ENCODE measurements around the gene MEIOSIN.

DNA sequence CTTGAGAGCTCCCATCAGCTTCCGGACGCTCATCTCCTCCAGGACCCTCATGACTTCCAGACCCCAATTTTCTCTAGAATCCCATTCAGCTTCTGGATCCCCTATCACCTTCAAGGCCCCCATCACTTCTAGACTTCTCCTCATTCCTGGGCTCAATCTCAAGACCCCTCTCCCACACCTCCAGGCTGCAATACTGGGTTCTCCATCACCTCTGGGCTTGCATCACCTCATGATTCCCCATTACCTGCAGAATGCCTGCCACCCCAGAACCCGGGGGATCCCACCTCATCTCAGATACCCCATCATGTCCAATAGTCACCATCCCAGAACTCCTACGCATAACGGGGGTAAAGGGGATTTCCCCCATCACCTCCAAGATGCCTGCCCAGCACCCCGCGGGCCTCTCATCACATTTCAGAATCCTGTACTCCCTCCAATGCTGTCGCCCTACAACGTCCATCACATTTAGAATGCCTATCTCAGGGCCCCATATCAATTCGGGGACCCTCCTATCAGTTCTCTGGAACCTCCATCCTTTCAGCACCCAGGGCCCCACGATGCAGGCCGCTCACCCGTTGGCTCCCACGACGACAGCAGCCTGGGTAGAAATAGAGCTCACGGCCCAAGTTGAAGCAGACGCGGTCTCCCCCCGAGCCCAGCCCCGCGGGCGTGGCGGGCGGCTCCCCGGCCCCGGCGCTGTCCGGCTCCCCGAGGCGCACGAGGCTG lies 58.7 kb downstream of the MEIOSIN start:
- no peak for TF ChIP-seq FOXK2 (IDR thresholded peaks at IDR 0.05)
- TF ChIP-seq, protein P1, sequence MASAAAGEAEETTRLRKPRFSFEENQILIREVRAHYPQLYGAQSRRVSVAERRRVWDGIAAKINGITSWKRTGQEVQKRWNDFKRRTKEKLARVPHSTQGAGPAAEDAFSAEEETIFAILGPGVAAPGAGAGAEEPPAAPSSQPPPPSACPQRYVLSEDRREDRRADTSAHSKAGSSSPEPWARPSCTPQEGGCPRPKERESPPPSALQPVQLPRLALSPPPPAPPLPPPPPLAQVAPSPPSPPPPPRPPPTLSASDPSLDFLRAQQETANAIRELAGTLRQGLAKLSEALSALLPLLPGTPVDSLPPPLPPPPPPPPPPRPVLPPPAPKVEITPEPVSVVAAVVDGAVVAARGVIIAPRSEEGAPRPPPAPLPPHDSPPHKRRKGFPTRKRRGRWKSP (CRISPR knock-in tag; IDR thresholded peaks at IDR 0.05) = no peak
- TF ChIP-seq RCOR2 (CRISPR knock-in tag; IDR thresholded peaks at IDR 0.05) = no peak
- no peak for TF ChIP-seq ZNF552 (CRISPR knock-in tag; IDR thresholded peaks at IDR 0.05; ENCODE audit: borderline replicate concordance)
- no peak for TF ChIP-seq FOXM1 (CRISPR knock-in tag; IDR thresholded peaks at IDR 0.05)
- TF ChIP-seq, protein P2, sequence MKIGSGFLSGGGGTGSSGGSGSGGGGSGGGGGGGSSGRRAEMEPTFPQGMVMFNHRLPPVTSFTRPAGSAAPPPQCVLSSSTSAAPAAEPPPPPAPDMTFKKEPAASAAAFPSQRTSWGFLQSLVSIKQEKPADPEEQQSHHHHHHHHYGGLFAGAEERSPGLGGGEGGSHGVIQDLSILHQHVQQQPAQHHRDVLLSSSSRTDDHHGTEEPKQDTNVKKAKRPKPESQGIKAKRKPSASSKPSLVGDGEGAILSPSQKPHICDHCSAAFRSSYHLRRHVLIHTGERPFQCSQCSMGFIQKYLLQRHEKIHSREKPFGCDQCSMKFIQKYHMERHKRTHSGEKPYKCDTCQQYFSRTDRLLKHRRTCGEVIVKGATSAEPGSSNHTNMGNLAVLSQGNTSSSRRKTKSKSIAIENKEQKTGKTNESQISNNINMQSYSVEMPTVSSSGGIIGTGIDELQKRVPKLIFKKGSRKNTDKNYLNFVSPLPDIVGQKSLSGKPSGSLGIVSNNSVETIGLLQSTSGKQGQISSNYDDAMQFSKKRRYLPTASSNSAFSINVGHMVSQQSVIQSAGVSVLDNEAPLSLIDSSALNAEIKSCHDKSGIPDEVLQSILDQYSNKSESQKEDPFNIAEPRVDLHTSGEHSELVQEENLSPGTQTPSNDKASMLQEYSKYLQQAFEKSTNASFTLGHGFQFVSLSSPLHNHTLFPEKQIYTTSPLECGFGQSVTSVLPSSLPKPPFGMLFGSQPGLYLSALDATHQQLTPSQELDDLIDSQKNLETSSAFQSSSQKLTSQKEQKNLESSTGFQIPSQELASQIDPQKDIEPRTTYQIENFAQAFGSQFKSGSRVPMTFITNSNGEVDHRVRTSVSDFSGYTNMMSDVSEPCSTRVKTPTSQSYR (CRISPR knock-in tag; IDR thresholded peaks at IDR 0.05; ENCODE audit: borderline replicate concordance) = no peak
- no peak for TF ChIP-seq ZNF230 (CRISPR knock-in tag; IDR thresholded peaks at IDR 0.05)

All from HepG2 (cell line).